ENCODE data around the gene TMEM256. TPM values are rescaled to one million over a fixed set of nuclear protein-coding genes. Genes with fewer than 3 reads are reported as not detected.

TMEM256 gene
- total RNA-seq, 1 donor from 2014 or later = 189 TPM

- no peak for DNase-seq (ENCODE audit: low read depth, low spot score)
These were observed 25.8 kb upstream of the TMEM256 start for GRCh38 chr17:7429722-7430121.

- no peak for DNase-seq (ENCODE audit: low read depth, low spot score)
These were observed 24.7 kb upstream of the TMEM256 start, which contains the start of gene SPEM3 for GRCh38 chr17:7428557-7428956. Gene SPEM3 (plus strand): TSS chr17:7428857. CDS start chr17:7428903, 46 bp downstream.

DNA sequence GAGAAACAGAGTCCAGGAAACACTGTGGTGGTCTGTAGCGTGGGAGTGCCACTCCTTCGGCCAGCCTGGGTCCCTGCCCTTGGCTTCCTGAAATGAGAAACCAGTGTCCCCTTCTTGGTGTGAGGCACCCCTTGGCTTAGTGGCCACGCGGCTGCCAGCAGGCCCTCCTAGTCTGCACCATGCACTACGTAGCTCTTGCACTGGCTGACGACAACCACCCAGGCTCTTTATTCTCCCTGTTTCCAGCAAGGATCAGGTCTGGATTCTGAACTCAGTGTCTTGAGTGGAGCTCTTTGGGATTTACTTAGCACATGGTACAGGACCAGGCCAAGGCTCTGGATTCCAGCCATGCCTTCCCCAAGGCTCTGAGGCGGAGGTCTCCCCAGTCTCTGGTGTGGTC is 23.7 kb upstream of the TMEM256 start:
- DNase-seq (ENCODE audit: low read depth, low spot score) = no peak

DNA sequence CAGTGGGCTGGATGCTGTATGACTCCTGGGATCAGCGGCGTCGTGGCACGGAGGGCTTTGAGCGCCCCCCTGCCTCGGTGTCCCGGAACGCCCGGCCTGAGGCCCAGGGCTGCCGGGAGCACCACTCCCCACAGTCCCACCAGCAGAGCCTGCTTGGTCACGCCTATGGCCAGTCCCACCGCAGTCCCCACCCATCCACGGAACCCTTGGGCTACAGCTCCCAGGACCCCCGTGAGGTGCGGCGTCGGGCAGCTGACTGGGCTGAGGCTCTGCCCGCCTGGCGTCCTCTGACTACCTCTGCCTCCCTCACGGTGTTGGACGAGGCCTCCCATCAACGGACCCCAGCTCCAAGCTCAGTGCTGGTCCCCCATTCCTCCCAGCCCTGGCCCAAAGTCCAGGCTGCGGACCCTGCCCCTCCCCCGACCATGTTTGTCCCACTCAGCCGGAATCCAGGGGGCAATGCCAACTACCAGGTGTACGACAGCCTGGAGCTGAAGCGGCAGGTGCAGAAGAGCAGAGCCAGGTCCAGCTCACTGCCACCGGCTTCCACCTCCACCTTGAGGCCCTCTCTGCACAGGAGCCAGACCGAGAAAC is 23.1 kb upstream of the TMEM256 start:
- no peak for DNase-seq (ENCODE audit: low read depth, low spot score)

DNA sequence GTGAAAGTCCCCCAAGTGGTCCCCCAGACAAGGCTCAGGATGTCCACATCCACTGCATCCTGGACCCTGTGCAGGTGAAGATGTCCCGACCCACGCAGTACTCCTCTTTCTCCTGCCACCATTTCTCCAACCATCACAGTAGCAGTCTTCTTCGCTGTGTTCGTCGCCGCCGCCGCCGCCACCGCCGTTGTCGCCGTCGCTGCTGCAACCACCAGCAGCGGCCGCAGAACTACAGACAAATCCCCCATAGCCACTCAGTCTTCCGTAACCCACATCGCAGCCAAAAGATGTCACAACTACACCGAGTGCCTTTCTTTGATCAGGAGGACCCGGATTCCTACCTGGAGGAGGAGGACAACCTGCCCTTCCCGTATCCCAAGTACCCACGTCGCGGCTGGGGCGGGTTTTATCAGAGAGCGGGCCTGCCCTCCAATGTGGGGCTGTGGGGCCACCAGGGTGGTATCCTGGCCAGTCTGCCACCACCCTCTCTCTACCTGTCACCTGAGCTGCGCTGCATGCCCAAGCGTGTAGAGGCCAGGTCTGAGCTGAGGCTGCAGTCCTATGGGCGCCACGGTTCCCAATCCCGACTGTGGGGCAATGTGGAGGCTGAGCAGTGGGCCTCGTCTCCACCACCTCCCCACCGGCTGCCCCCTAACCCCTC is 22.4 kb upstream of the TMEM256 start:
- DNase-seq (ENCODE audit: low read depth, low spot score) = no peak

DNA sequence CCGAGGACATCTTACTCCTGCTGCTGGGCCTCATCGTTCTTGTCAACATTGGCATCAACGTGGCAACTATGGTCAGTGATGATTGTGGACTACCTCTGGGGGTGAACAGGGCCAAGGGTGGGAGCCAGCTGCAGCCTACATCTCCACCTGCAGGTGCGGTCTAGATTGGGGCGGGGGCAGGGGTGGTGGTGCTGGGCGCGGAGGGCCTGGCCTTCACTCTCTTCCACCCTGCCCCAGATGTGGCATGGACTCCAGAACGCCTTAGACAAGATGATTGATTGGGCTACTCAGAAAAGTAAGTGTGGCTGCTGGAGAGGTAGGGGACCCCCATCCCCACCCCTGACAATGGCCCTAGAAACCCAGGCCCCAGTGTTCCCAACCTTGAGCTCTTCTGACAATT is 21.9 kb upstream of the TMEM256 start:
- no peak for DNase-seq (ENCODE audit: low read depth, low spot score)

DNA sequence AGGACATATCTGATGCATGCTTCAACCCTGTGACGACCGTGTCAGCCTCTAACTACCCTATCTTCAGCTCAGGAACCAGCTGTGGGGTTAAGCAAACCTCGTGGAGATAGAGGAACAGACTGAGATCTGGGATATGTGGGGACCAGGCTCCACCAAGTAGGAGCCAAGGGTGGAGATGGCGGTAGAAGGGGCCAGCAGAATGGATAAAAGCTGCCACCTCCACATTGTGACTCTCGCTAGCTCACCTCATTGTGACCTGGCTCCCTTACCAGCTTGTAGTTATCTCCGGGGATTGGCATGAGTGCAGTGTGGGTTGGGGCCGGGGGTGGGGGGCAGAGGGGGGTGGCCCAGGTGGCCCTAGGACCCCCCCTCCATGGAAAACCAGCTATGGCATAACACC is 21.4 kb upstream of the TMEM256 start, which contains the start of gene SPEM2:
Gene SPEM2, plus strand, starts transcription at position 301 of the 400 bp plus-strand sequence. Its CDS starts 73 bp downstream, at position 374.
- DNase-seq (ENCODE audit: low read depth, low spot score) = no peak

GRCh38 chr17:7423679-7424078 is 19.8 kb upstream of the TMEM256 start:
- no peak for DNase-seq (ENCODE audit: low read depth, low spot score)

DNA sequence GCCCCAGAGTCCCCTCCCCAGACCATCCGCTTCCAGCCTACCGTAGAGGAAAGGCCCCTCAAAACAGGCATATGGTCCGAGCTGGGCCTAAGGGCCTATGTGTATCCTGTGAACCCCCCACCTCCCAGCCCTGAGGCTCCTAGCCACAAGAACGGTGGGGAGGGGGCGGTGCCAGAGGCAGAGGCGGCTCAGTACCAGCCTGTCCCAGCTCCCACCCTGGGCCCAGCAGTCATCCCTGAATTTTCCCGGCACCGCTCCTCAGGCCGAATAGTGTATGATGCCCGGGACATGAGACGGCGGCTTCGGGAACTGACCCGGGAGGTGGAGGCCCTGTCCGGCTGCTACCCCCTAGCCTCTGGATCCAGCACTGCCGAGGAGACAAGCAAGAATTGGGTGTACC is 17.3 kb upstream of the TMEM256 start:
- no peak for DNase-seq (ENCODE audit: low read depth, low spot score)

DNA sequence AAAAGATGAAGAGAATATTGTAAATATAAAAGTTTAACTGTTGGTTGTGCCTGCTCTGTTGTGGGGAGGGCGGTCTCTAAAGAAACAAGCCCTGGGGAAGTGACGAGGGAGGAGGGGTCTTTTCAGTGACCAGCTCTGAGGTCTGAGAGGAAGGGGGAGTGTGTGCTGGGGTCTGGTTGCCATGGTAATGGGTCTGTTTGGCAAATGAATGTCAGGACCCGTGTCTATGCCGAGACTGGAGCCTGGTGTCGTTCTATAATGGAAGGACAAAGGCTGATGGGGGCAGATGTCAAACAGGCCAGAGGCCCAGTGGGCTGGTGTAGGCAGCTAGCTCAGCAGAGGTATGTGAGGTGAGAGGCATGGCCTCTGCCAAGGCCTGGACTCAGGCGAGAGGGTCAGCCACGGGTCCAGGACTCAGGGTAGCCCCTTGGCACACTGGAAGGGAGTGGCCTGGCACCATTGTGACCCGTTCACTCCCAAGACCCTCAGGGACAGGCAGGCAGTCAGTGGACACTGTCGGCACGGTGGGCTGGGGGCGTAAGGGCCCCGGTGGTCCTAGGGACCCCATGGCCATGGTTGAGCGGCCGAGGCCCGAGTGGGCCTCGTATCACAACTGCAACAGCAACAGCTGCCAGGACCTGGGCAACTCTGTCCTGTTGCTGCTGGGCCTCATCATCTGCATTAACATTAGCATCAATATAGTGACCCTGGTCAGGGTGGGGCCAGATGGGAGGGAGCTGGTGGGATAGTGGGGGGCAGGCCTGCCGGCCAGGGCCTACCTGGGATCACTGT is 16.1 kb upstream of the TMEM256 start, which contains the start of gene SPEM1:
Gene SPEM1, plus strand, starts transcription at position 506 of the 792 bp plus-strand sequence. Its CDS starts 61 bp downstream, at position 567.
- no peak for DNase-seq (ENCODE audit: low read depth, low spot score)

DNA sequence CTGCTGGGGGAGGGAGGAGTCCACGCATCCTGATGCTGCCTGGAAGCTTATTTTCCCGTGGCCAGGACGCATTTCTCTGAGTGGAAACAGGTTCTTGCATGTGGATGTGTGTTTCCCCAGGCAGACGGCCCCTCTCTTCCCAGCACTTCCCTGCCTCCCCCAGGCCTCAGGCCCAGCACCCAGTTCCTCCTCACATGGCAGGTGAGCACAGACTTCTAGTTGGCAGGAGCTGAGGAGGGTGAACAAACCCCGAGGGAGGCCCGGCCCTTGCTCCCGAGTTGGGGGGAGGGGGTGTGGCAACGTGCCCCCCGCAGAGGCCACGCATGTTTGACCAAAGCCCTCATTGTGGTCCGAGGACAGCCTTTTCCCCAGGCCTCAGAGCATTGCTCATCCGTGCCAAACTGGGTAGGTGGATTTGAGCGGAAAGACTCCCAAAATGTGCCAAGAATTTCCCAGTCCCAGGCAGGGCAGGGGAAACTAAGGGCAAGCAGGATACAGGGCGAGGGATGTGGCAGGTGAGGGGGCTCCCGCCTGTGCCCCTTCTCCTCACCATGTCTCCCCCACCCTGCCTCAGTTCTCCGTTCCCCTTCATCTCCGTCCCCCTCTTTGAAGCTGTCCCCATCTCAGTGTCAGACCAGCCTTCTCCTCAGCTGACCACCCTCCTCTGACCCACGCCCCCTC is 14.7 kb upstream of the TMEM256 start:
- no peak for DNase-seq (ENCODE audit: low read depth, low spot score)

GRCh38 chr17:7417056-7417655 is 13.3 kb upstream of the TMEM256 start:
- no peak for DNase-seq (ENCODE audit: low read depth, low spot score)

GRCh38 chr17:7416323-7416722 is 12.4 kb upstream of the TMEM256 start:
- DNase-seq (ENCODE audit: low read depth, low spot score) = no peak

DNA sequence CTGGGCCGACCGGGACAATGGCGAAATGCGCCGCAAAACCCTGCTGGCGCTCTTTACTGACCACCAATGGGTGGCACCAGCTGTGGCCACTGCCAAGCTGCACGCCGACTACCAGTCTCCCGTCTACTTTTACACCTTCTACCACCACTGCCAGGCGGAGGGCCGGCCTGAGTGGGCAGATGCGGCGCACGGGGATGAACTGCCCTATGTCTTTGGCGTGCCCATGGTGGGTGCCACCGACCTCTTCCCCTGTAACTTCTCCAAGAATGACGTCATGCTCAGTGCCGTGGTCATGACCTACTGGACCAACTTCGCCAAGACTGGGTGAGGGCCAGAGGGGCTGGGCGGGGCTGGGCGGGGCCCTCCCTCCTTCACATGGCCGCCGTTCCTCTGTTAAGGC is 11.9 kb upstream of the TMEM256 start:
- DNase-seq (ENCODE audit: low read depth, low spot score) = no peak

DNA sequence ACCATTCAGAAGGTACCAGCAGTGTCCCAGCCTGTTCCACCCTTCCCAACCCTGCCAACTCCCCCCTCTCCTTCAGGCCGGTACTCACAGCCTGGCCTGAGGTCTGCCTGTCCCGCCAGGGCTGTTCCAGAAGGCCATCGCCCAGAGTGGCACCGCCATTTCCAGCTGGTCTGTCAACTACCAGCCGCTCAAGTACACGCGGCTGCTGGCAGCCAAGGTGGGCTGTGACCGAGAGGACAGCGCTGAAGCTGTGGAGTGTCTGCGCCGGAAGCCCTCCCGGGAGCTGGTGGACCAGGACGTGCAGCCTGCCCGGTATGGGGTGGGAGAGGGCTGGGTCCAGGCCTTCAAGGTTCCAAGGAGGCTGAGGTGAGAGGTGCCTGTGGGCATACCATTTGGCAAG is 10.9 kb upstream of the TMEM256 start:
- no peak for DNase-seq (ENCODE audit: low read depth, low spot score)

DNA sequence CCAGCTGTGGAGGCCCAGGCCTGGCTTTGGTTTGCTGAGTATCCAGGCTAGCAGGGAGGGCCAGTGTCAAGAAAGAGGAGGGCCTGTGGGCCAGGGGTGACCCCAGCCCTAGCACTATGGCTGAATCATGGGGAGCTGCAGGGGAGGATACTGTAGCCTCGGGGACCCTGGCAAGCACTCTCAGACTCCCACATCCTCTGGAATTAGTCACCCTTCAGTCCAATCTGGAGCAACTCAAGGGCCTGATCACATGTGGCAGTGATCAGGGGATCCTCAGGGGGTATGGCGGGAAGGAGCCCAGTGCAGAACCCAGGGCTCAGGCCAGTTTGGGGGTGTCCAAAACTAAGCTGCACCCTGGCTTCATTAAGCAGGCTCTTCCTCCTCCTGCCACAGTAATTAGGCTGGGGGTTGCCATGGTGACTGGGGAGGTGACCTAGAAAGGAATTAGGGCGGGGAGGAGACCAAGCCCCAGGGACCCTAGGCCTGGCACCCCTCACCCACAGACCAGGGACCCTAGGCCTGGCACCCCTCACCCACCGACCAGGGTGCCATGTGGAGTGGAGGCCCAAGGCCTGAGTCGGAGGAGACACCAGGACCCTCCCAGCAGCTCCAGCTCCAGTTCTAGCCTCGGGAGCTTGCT is 9.6 kb upstream of the TMEM256 start:
- DNase-seq (ENCODE audit: low read depth, low spot score) = no peak

DNA sequence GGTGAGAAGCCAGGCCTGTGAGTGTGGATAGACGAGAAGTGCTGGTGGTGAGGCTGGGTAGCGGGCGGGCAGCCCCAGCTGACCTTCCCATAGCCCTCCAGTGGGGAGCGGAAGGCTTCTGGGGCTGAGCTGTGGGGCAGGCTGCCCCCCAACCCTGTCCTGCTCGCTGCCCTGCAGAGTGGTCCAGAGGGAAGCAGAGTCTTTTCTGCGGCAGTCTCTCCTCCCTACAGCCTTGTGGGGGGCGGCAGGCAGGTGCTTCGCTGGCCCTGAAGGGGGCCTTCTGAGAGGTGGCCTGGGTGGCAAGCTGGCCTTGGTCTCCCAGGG is 7.5 kb upstream of the TMEM256 start:
- no peak for DNase-seq (ENCODE audit: low read depth, low spot score)

DNA sequence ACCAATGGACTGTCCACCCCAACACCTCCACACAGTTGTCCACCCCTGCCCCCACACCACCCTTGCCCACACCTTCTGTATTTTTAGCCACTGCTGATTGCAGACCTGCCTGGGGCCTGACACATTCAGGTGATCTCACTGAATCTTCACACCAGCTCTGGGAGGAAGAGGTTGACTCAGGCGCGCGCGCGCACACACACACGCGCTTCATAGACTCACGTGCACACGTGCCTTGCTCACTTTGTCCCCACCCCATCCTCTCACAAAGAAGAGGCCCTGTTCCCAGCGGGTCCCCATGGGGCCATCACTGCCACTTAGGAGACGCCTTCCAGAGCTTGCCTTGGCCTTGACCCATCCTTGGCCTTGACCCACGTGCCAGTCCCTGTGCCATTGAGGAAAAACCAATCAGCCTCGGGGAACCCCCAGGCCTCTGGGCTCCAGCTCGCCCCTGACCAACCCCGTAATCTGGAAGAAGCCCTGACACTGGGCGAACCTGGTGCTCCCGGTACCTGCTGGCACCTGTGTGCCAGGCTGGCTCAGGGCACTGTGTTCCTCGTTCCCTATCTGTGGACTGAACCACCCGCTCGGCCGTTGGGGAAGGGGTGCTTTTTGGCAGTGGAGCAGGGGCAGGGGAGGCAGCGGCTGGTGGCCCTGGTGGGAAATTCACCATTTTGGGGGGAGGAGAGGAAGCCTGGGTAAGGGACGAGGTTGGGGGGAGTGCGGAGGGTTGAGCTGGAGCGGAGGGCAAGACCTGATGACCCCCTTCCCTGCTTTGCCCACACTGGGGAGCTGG is 6.9 kb upstream of the TMEM256 start:
- no peak for DNase-seq (ENCODE audit: low read depth, low spot score)

GRCh38 chr17:7409716-7410115 is 5.8 kb upstream of the TMEM256 start:
- DNase-seq (ENCODE audit: low read depth, low spot score) = no peak

GRCh38 chr17:7408863-7409262 is 5.0 kb upstream of the TMEM256 start:
- DNase-seq (ENCODE audit: low read depth, low spot score) = no peak
